H1 (cell line): ENCODE data around the gene MED10. TPM values are rescaled to one million over a fixed set of nuclear protein-coding genes. Genes with fewer than 3 reads are reported as not detected.

ENCODE experiments used
- CTCF ChIA-PET: fragments of 300-600 bp; sonication (Branson Sonifier 250); formaldehyde crosslinking; loops from one replicate; lab custom pipeline; 2021; ENCODE audit not compliant: partially characterized antibody; lab: Charles Lee
- POLR2A ChIA-PET: fragments of 300-600 bp; sonication (Branson Sonifier 250); formaldehyde crosslinking; loops from one replicate; lab custom pipeline; 2021; ENCODE audit warnings: inconsistent platforms; ENCODE audit not compliant: partially characterized antibody; lab: Charles Lee
- DNase-seq, 2 experiments: peaks; one replicate each; pipeline versions ENCODE4 v3.0.0 to v3.0.0-alpha.2; 2010 to 2022; ENCODE audit warnings: low spot score in 2 of 2, low read depth in 1 of 2, mixed read lengths in 1 of 2
- FAIRE-seq: peaks from 2 replicates; lab custom pipeline; 2011; peaks lifted over from hg19 to GRCh38; lab: Jason Lieb, UNC
- H2AFZ ChIP-seq: 2 replicates; pipeline ENCODE4 v1.8.1; 2012; ENCODE audit warnings: low read length, inconsistent platforms
- H2AK5ac ChIP-seq: 2 replicates; pipeline ENCODE4 v1.6.1; 2013; ENCODE audit warnings: low read depth, low read length
- H2BK120ac ChIP-seq: replicated peaks from 2 replicates; pipeline ENCODE3; 2013; ENCODE audit warnings: low read depth, low read length, inconsistent platforms
- H2BK12ac ChIP-seq: 2 replicates; pipeline ENCODE4 v1.6.1; 2013; ENCODE audit warnings: low read depth, low read length
- H2BK15ac ChIP-seq: 2 replicates; pipeline ENCODE4 v1.6.1; 2013; ENCODE audit warnings: low read length
- H2BK20ac ChIP-seq: 2 replicates; pipeline ENCODE4 v1.6.1; 2013; ENCODE audit warnings: low read length
- H2BK5ac ChIP-seq: 2 replicates; pipeline ENCODE4 v1.6.1; 2013; ENCODE audit warnings: low read depth, low read length
- H3K14ac ChIP-seq: 2 replicates; pipeline ENCODE4 v1.6.1; 2013; ENCODE audit warnings: inconsistent platforms; ENCODE audit not compliant: insufficient read length
- H3K18ac ChIP-seq: 2 replicates; pipeline ENCODE4 v1.6.1; 2013; ENCODE audit warnings: low read length; ENCODE audit errors: extremely low read depth
- H3K23ac ChIP-seq: 2 replicates; pipeline ENCODE4 v1.6.1; 2013; ENCODE audit warnings: inconsistent platforms; ENCODE audit not compliant: insufficient read length
- H3K23me2 ChIP-seq: 2 replicates; pipeline ENCODE4 v1.6.1; 2013; ENCODE audit warnings: low read depth, low read length
- H3K27ac ChIP-seq: 2 replicates; pipeline ENCODE4 v1.6.1; 2011; ENCODE audit warnings: low read depth, low read length, inconsistent platforms
- H3K27me3 ChIP-seq, 4 experiments: replicated peaks in 1 of 4; 1 replicate in 1 of 4; 2 replicates in 3 of 4; pipeline versions ENCODE4 v1.6.1 to v1.8.1; 2011 to 2013; ENCODE audit warnings: low read length in 3 of 4, mild to moderate bottlenecking in 3 of 4, inconsistent platforms in 2 of 4, mixed read lengths in 2 of 4, moderate library complexity in 1 of 4; ENCODE audit not compliant: control insufficient read depth in 3 of 4, insufficient read depth in 3 of 4; ENCODE audit errors: extremely low read depth in 1 of 4
- H3K36me3 ChIP-seq, 4 experiments: 2 replicates each; pipeline versions ENCODE4 v1.6.1 to v1.8.1; 2011 to 2013; ENCODE audit warnings: mild to moderate bottlenecking in 4 of 4, low read length in 3 of 4, moderate library complexity in 2 of 4, control low read depth in 1 of 4, inconsistent platforms in 1 of 4; ENCODE audit not compliant: insufficient read depth in 4 of 4, control insufficient read depth in 2 of 4
- H3K4ac ChIP-seq: replicated peaks from 2 replicates; pipeline ENCODE3; 2013; ENCODE audit warnings: low read length, low read depth, mixed read lengths, inconsistent platforms; ENCODE audit not compliant: insufficient read length
- H3K4me1 ChIP-seq, 4 experiments: replicated peaks in 1 of 4; 1 replicate in 1 of 4; 2 replicates in 3 of 4; pipeline versions ENCODE4 v1.6.1 to v1.8.1; 2011 to 2013; ENCODE audit warnings: low read length in 3 of 4, inconsistent platforms in 2 of 4, mixed read lengths in 1 of 4; ENCODE audit not compliant: insufficient read depth in 4 of 4, control insufficient read depth in 3 of 4
- H3K4me2 ChIP-seq, 2 experiments: 2 replicates each; pipeline versions ENCODE4 v1.6.1 to v1.8.1; 2011 to 2013; ENCODE audit warnings: low read depth in 2 of 2, low read length in 2 of 2, control low read depth in 1 of 2, inconsistent platforms in 1 of 2, mild to moderate bottlenecking in 1 of 2; ENCODE audit not compliant: insufficient read depth in 1 of 2
- H3K4me3 ChIP-seq, 4 experiments: fragments of 200-600, 300-600 bp in 1 of 4; sonication (generic), shearing (Covaris generic), sonication (Bioruptor Twin) in 1 of 4; 2 replicates each; pipeline versions ENCODE4 v1.5.1 to v1.8.1; 2011 to 2016; ENCODE audit warnings: low read length in 4 of 4, low read depth in 3 of 4, control low read depth in 2 of 4, inconsistent platforms in 2 of 4, mild to moderate bottlenecking in 2 of 4, mixed read lengths in 1 of 4, moderate library complexity in 1 of 4; ENCODE audit not compliant: insufficient read depth in 2 of 4; ENCODE audit errors: extremely low read depth in 1 of 4
- H3K56ac ChIP-seq: replicated peaks from 2 replicates; pipeline ENCODE3; 2013; ENCODE audit warnings: low read depth, mild to moderate bottlenecking, mixed read lengths, low read length, inconsistent platforms; ENCODE audit not compliant: insufficient read length
- H3K79me1 ChIP-seq: 2 replicates; pipeline ENCODE4 v1.6.1; 2013; ENCODE audit warnings: low read depth, low read length, control low read depth
- H3K79me2 ChIP-seq, 2 experiments: 2 replicates each; pipeline versions ENCODE4 v1.6.1 to v1.8.1; 2012 to 2013; ENCODE audit warnings: low read length in 2 of 2, mild to moderate bottlenecking in 2 of 2, inconsistent platforms in 1 of 2; ENCODE audit not compliant: insufficient read depth in 2 of 2, control insufficient read depth in 1 of 2
- H3K9ac ChIP-seq, 4 experiments: replicated peaks in 1 of 4; 1 replicate in 1 of 4; 2 replicates in 3 of 4; pipeline versions ENCODE4 v1.6.1 to v1.8.1; 2011 to 2013; ENCODE audit warnings: low read depth in 3 of 4, low read length in 3 of 4, control low read depth in 2 of 4, mild to moderate bottlenecking in 2 of 4, moderate library complexity in 2 of 4, inconsistent platforms in 1 of 4; ENCODE audit errors: extremely low read depth in 1 of 4
- H3K9me3 ChIP-seq, 2 experiments: 2 replicates each; pipeline versions ENCODE4 v1.6.1 to v1.8.1; 2012 to 2013; ENCODE audit warnings: mild to moderate bottlenecking in 2 of 2, moderate library complexity in 2 of 2, control low read depth in 1 of 2, inconsistent platforms in 1 of 2, low read depth in 1 of 2, low read length in 1 of 2, mixed read lengths in 1 of 2; ENCODE audit not compliant: insufficient read depth in 2 of 2
- H4K20me1 ChIP-seq, 2 experiments: replicated peaks in 1 of 2; 2 replicates each; pipeline versions ENCODE3 to v1.8.1; 2011 to 2013; ENCODE audit warnings: inconsistent platforms in 2 of 2, low read length in 2 of 2, mild to moderate bottlenecking in 1 of 2; ENCODE audit not compliant: insufficient read depth in 2 of 2, control insufficient read depth in 1 of 2
- H4K5ac ChIP-seq: 2 replicates; pipeline ENCODE4 v1.6.1; 2013; ENCODE audit warnings: low read length, low read depth, mixed read lengths, inconsistent platforms; ENCODE audit not compliant: insufficient read length
- H4K8ac ChIP-seq: 2 replicates; pipeline ENCODE4 v1.8.0; 2013; ENCODE audit warnings: mild to moderate bottlenecking, moderate library complexity, low read length, inconsistent platforms; ENCODE audit not compliant: insufficient read depth; ENCODE audit errors: extremely low read depth
- H4K91ac ChIP-seq: replicated peaks from 2 replicates; pipeline ENCODE3; 2013; ENCODE audit warnings: low read length, mixed read lengths, inconsistent platforms; ENCODE audit not compliant: insufficient read length
- CHD1 ChIP-seq: IDR thresholded peaks from 2 replicates; pipeline ENCODE4 v1.6.1; 2012; ENCODE audit warnings: low read depth, low read length, improper control_type of control experiment
- CHD2 ChIP-seq: IDR thresholded peaks from 2 replicates; pipeline ENCODE4 v1.6.1; 2012; ENCODE audit warnings: low read length, improper control_type of control experiment
- HDAC6 ChIP-seq: IDR thresholded peaks from one replicate; pipeline ENCODE4 v1.7.1; 2012; ENCODE audit warnings: low read depth, mild to moderate bottlenecking, inconsistent platforms, low read length, moderate library complexity
- MAX ChIP-seq: IDR thresholded peaks from 2 replicates; pipeline ENCODE4 v1.6.1; 2012; ENCODE audit warnings: inconsistent platforms
- POLR2AphosphoS5 ChIP-seq: IDR thresholded peaks from 2 replicates; pipeline ENCODE4 v1.6.1; 2011; ENCODE audit warnings: low read depth, low read length
- RAD21 ChIP-seq, 2 experiments: IDR thresholded peaks in 1 of 2; conservative IDR thresholded peaks in 1 of 2; 2 replicates each; pipeline ENCODE4 v1.6.1; 2011; ENCODE audit warnings: low read depth in 2 of 2, low read length in 2 of 2, improper control_type of control experiment in 1 of 2, inconsistent platforms in 1 of 2, mild to moderate bottlenecking in 1 of 2, moderate library complexity in 1 of 2
- RBBP5 ChIP-seq: IDR thresholded peaks from 2 replicates; pipeline ENCODE4 v1.7.1; 2012; ENCODE audit warnings: low read depth, mild to moderate bottlenecking, inconsistent platforms, low read length, moderate library complexity, borderline replicate concordance
- SP1 ChIP-seq: IDR thresholded peaks from 2 replicates; pipeline ENCODE4 v1.6.1; 2011; ENCODE audit warnings: low read depth, low read length
- TCF12 ChIP-seq: IDR thresholded peaks from 2 replicates; pipeline ENCODE4 v1.6.1; 2011; ENCODE audit warnings: low read depth, mild to moderate bottlenecking, low read length
- YY1 ChIP-seq: IDR thresholded peaks from 2 replicates; pipeline ENCODE4 v1.6.1; 2011; ENCODE audit warnings: low read depth, mild to moderate bottlenecking, low read length
- ZNF274 ChIP-seq: IDR thresholded peaks from 2 replicates; pipeline ENCODE4 v1.7.0; 2012; ENCODE audit warnings: low read length, borderline replicate concordance; ENCODE audit errors: extremely low read depth
- whole genome bisulfite sequencing, 2 experiments: shearing (Covaris generic) in 1 of 2; methylation state at CpG; one replicate each; pipeline versions ENCODE4 v1.1.6 to v1.1.7; 2013 to 2015; ENCODE audit warnings: low lambda C conversion rate in 2 of 2, mixed read lengths in 2 of 2, inconsistent platforms in 1 of 2, low coverage in 1 of 2, missing lambda C conversion rate in 1 of 2; ENCODE audit not compliant: insufficient replicate concordance in 2 of 2, insufficient coverage in 1 of 2, insufficient read length in 1 of 2; ENCODE audit errors: extremely low coverage in 1 of 2, missing lambda C conversion rate in 1 of 2; 5-methylcytosine and 5-hydroxymethylcytosine counted together
- polyA plus RNA-seq, 7 experiments: library from polyadenylated mRNA; depleted of rRNA in 3 of 7; stranded (reverse) in 5 of 7; unstranded in 2 of 7; fragments of >200 nt in 5 of 7; fragments of 200-250 nt in 2 of 7; gene quantifications; 1 replicate in 5 of 7; 2 replicates in 1 of 7; 4 replicates in 1 of 7; pipeline versions ENCODE4 v1.2.1 to v1.2.3, GENCODE V29; 2011 to 2013; ENCODE audit warnings: missing spikeins in 2 of 7, mixed read lengths in 2 of 7
- total RNA-seq: library from RNA; stranded (reverse); fragmentation: NEBNext Ultra II Directional; extraction: Animal tissue kit (Norgen Biotek cat#: 25700); gene quantifications from 2 replicates; pipeline ENCODE4 v1.2.1, GENCODE V29; 2021
- TF ChIP-seq, protein P1 (sequence below): IDR thresholded peaks from 2 replicates; pipeline ENCODE4 v1.6.1; 2012; ENCODE audit warnings: low read length, inconsistent platforms

Gene MED10
- total and polyA plus RNA-seq, 2 of the 8 experiments (the other 6 are each of a cell fraction or from before 2014, with no cell fraction given) = 20.1 to 23.2 TPM

DNA sequence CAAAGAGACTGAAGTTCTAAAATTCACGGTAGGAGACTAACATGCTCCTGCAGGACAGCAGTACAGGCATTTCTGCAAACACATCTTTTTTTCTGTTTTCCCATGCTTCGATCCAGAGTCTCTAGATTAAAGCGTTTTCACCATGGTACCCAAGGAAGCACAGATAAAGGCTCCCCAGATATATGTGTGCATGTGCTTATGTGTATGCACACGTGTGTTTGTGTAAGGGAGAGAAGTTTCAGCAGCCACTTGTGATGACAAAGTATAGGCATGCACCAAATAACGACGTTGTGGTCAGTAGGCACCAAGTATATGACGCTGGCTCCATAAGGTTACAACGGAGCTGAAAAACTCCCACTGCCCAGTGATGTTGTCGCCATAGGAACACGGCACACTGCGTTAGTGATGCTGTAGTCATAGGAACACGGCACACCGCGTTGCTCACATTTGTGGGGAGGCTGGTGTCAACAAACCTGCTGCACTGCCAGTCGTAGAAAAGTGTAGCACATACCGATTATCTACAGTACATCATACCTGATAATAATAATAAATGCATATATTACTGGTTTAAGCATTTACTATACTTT, 21.7 kb downstream of the MED10 start:
- Histone ChIP-seq H3K9ac (no peak overlapping the region), H2BK15ac (no peak overlapping the region), H2BK12ac (no peak overlapping the region), H3K4me1 (peaks cover 0 to 5% (median 1%) of the 10 kb centered on the region in 4 experiments; a peak in 1 of 7 replicates), H2BK20ac (no peak overlapping the region), H3K18ac (no peak overlapping the region), H3K79me1 (no peaks in the 10 kb centered on the region), H3K23me2 (no peaks in the 10 kb centered on the region), H3K4me3 (no peak overlapping the region), H2BK5ac (no peak overlapping the region), H3K14ac (no peak overlapping the region), H3K4me2 (no peak overlapping the region), H2AFZ (no peak overlapping the region), H3K79me2 (no peaks in the 10 kb centered on the region), H3K36me3 (no peaks in the 10 kb centered on the region), H3K27me3 (no peaks in the 10 kb centered on the region), H4K8ac (no peak overlapping the region), H3K4ac (no peak overlapping the region), H4K91ac (no peak overlapping the region), H3K27ac (no peak overlapping the region), H3K56ac (no peak overlapping the region), H3K9me3 (no peaks in the 10 kb centered on the region), H2AK5ac (no peak overlapping the region), H4K5ac (no peak overlapping the region), H4K20me1 (no peaks in the 10 kb centered on the region), H3K23ac (no peak overlapping the region), H2BK120ac (no peak overlapping the region)
- no peak for DNase-seq
- 94% methylated on average over 16 of the region's 16 CpGs; no CpG with 5 or more reads in 1 of the 2 experiments for WGBS, 2 experiments
- POLR2A ChIA-PET = no interaction called here
- FAIRE-seq = no peak
- CTCF ChIA-PET = interaction anchor here (0.6 to 0.7 kb wide), 2 partner anchors 61 to 79 kb away, joined by 3 read pairs; no protein-coding TSS in a partner anchor
- TF ChIP-seq RAD21 (IDR thresholded peaks at IDR 0.05 in 1 of 2, conservative IDR thresholded peaks at IDR 0.05 in 1 of 2; ENCODE audit: low read depth in 2 of 2, low read length in 2 of 2) (no peak), CHD1 (no peak), HDAC6 (no peak), TCF12 (no peak), ZNF274 (no peak), CHD2 (no peak), MAX (no peak), RBBP5 (no peak), SP1 (no peak), YY1 (no peak), POLR2AphosphoS5 (no peak)
- TF ChIP-seq, protein P1, sequence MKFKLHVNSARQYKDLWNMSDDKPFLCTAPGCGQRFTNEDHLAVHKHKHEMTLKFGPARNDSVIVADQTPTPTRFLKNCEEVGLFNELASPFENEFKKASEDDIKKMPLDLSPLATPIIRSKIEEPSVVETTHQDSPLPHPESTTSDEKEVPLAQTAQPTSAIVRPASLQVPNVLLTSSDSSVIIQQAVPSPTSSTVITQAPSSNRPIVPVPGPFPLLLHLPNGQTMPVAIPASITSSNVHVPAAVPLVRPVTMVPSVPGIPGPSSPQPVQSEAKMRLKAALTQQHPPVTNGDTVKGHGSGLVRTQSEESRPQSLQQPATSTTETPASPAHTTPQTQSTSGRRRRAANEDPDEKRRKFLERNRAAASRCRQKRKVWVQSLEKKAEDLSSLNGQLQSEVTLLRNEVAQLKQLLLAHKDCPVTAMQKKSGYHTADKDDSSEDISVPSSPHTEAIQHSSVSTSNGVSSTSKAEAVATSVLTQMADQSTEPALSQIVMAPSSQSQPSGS = no peak
